ENCODE measurements around the gene IL18BP. TPM values are rescaled to one million over a fixed set of nuclear protein-coding genes. Genes with fewer than 3 reads are reported as not detected.
A peak's percentile ranks its signal among the peaks of the same experiment; 100 is the strongest.

IL18BP gene
- total RNA-seq, 1 experiment from 2014 or later, result 0.60 TPM

DNA sequence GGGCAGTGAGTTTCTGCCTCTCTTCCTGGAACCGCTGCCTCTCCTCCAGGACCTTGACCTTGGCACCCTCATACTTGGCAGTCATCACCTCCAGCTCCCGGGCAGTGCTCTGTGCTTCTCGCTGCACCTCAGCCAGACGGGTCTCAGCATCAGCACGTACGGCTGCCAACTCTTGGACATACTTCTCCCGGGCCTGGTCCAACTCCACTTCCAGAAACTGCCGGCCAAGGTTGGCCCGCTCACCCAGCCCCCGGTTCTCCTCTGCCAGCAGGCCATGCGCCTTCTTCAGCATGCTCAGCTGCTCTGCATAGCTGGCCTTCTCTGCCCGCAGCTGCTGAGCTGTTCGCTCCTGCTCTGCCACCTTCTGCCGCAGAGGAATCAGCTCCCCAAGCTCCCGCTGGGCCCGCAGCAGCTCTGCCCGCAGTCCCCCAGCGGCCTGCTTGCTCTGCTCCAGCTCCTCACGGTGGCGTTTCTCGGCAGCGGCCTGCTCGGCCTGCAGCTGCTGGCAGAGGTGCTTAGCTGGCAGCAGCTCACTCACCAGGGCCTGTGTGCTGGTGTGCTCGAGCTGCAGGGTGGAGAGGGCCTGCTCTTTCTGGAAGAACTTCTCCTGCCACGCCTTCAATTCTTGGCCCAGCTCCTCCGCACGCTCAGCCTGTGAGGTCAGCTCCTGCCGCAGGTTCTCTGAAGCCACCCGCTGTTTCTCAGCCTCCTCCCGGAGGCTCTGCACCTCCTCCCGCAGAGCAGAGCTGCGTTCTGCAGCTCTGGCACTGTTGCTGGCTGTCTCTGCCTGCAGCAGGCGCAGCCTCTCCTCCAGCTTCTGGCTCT, 14.4 kb downstream of the IL18BP start:
- no peak for DNase-seq (ENCODE audit: low spot score)

DNA sequence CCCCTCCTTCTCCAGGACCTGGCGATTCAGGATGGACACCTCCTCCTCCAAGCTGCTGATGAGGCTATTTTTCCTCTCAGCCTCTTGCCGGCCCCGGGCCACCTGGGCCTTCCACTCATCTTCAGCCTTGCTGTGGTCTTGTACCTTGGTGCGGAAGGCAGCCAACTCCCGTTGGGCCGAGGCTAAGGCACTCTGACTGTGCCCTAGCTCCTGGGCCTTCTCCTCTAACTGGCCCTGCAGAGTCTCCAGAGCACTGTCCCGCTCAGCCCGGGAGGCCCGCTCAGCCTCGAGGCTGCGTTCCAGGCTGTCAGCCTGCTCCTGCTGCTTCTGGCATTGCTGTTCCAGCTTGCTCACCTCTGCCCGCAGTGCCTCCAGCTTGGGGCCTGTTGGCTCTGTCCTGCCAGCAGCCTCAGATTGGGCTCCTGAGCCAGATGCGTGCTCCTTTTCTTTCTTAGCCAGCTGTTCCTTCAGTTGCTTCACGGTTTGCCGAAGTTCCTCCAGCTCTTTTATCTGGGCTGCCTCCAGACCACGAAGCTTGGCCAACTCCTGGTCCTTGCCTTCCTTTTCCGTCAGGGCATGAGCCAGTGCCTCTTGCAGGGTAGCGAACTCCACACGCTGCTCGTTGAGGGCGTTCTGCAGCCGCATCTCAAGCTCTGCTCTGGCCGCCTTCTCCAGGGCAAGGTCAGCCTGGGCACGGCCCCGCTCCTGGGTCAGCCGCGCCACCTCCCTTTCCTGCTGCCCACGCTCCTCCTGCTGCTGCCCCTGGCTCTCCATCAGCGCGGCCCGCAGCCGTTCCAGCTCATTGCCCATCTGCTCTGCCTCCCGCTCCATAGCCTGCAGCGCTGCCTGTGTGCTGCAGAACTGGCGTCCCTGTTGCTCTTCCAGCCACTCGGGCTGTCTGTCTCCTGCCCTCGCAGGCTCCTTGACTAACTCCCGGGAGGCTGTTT, 15.3 kb downstream of the IL18BP start:
- DNase-seq (ENCODE audit: low spot score), result no peak

DNA sequence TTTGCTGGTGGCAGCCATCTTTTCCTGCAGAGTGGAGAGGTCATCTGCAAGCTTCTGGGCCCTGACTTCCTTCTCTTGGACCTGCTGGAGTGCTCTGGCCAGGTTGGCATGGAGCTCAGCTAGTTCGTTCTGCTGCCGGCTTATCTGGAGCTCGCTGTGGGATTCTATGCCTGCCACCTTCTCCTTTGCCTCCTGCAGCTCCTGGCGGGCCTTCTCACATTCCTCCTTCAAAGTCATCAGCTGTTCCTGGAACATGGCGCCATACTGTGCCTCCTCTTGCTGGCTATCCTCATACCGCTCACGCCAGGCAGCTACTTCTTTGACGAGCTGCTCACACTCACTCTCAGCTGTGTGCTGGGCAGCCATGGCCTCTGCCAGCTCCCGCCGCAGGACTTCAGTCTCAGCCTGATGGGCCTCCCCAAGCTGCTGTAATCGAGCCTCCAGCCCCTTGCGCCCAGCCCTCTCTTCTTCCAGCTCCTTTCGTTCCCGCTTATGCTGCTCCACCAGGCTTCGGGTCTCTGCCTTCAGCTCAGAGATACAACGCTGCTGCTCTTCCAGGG, 16.1 kb downstream of the IL18BP start:
- DNase-seq (ENCODE audit: low spot score), result no peak

DNA sequence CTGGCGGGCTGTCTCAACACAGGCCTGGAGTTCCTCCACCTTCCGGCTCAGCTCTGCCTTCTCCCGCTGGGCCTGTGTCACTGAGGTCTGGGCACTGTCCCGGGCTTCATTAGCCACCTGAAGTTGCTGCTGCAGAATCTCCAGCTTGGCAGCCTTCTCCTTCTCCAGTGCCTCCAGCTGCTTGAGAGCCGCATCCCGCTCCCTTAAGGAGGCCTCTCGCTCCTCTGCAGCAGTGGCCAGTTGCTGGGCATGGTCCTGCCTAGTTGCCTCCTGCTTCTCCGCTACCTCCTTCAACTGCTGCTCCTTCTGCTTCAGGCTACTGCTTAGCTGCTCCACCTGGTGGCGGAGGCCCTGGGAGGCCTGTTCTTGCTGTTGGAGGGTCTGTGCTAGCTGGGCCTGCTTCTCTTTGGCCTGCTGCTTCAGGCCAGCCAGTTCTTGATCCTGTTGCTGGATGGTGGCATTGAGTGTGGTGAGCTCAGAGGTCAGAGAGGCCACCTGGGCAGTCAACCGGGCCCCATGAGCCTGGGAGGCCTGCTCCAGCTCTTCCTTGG, 16.9 kb downstream of the IL18BP start:
- no peak for DNase-seq (ENCODE audit: low spot score)

DNA sequence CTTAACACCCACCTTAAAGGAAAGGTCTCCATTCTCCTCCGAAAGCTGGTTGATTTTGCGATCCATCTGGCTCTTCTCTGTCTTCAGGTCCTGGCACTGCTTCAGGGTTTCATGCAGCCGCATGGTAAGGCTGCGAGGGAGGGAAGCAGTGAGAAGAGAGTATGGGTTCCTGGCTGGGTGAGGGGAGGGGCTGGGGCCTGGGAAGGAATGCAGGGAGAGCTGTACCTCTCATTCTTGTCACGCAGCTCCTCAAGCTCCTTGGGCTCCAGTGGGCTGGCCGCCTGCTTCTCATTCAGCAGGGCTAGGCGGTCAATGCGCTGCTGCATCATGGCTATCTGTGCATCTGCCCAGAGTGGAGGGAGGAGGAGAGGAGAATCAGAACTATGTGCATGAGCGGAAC, 19.5 kb downstream of the IL18BP start:
- no peak for DNase-seq (ENCODE audit: low spot score)

DNA sequence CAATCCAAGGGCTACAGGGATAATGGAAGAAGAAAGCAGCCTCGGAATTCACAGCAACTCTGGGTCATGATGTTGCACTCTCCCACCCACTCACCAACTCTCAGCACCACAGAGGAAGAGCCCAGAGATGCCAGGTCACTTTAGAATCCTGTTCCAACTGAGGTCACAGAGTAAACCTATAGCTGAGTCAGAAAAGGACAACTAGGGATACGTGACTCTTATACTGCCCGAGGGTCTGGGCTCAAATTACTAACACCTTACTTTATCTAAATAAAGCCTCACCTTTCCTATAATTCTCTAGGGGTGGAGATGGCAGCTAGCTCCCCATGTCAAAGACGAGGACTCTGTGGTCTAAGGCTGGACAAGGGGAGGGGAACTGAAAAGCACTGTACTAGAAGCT, 24.6 kb downstream of the IL18BP start:
- no peak for DNase-seq (ENCODE audit: low spot score)

DNA sequence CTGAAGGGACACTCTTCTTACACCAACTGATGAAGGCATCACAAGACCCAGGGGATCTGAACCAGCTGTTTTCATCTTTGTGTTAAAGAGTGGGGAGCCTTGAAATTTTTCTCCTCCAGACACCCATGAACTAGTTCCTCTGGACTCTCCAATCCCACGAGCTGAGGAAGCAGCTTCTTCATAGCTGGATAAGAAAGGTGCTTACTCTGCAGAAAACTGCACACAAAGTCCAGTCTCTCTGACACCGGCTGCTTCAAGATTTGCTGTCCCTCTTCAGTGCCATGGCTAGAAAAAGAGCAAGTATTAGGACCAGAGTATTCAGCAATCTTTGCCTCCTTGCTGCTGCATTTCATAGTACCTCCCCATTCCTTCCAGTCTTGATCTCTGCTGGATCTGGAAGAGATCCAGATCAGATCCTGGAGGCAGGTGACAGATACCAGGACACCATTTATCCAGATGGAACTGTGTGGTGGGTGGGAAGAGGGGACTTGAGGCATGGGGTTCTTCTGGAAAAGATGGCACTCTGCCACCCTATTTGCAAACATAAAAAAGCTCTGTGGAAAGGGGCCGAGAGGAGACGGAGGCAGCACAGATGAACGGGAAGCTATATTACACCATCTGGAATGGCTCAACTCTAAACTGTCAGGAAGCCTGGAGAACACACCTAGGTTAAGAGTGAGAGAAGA, 25.5 kb downstream of the IL18BP start:
- DNase-seq (ENCODE audit: low spot score), result no peak

DNA sequence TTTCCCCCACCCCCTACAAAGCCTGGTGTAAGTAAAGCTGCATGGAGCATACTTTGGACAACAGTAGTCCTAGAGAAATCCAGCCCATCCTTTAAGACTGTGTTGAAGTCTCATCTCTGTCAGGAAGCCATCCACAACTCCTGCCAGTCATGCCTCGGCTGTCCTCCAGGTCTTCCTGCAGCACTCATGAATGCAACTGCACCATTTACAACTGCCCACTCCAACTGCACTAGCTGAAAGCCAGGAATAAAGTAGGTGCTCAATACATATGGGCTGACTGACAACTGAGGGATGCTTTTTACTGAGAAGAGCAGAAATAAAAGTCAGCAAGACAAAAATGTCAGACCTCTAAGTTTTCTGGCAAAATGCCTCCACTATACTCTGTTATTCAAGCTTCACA, 27.4 kb downstream of the IL18BP start:
- DNase-seq (ENCODE audit: low spot score), result no peak

DNA sequence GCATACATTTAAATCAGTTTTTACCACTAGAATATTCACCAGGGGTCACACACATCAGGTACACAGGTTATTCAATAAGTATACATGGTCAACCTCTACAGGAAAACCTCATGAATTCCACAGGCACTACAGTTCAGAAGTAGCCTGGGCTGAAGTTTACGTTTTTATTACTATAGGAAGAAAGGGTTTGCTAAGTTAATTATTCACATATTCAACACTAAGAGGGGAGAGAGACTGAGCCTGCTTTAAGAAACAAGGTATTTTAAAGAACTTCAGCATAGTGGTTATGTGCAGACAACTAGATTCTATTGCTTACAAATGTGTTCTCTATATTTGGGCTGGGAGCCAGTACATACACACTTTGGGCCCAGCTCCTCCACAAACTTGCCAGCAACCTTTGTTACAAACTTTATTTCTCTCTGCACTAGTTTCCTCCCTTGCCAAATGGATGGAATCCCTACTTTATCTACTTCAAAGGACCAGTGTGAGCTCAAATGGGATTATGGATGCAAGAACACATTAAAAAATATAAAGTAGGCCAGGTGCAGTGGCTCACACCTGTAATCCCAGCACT, 31.9 kb downstream of the IL18BP start:
- DNase-seq (ENCODE audit: low spot score), result no peak

DNA sequence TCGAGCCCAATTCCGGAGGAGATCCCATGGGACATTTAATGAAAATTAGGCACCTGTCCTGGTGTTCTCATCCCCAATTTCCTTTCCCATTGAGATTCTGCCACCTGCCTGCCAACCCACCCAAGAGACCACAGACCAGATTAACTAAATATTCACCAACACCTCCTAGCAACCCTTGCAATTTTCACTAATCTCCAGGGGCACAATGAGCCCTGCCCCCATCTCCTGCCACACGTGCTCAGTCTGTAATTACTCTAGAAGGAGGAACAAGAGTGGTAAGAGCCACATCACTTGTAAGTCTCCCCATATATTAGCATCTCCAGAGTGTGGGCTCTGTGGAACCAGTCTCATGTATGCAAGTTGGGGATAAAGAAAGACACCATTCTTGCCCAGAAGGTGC, 38.0 kb downstream of the IL18BP start:
- no peak for DNase-seq (ENCODE audit: low spot score)

DNA sequence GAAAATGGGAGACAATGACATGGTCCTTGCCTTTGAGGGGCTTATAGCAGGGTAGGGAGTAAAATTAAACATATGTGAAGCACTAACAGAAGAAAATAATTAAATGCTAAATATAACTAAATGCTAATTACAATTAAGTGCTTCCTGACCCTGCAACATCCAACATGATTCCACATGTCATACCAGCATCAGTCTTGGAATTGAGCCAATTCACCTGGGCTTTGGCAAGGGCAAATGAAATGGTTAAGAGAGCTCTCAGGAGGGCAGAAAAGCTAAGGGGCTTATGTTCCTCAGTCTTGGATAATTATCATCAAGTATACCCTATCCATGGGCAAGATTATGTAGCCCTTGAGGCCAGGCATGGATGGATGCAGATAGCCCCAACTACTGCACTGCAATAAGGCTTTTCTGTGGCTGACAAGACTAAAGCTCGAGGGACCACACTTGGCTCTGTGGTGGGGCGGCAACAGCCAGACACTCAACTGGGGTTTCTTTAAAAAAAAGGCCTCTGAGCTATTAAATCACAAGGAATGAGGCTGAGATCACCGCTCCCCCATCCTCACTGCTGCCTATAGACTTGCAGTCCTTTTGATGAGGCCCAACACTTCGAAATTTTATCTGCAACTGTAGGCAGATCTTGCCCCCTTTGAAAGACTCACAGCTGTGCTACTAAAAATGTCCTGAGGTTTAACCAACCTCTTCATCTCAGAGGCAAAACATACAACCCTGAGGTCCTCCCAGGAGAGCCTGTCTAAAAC, 39.0 kb downstream of the IL18BP start:
- DNase-seq (ENCODE audit: low spot score), result no peak

DNA sequence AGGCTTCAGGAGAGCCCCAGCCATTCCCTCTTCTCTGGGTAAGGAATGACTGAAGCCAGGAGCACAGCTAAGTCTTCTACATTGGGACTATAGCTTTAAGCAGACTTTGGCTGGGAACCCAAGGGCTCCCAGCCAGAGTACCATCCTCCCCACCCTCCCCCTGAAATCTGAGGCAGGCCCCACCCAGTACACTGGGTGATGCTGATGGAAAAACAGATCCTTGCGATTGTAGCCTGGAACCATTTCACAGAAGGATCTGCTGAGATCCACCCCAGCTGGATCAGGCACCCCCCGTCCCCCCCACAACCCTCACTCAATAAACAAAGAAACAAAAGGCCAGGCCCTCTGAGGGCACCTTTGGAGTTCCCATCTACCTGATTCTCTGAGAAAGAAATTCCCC, 39.8 kb downstream of the IL18BP start:
- DNase-seq (ENCODE audit: low spot score), result no peak

DNA sequence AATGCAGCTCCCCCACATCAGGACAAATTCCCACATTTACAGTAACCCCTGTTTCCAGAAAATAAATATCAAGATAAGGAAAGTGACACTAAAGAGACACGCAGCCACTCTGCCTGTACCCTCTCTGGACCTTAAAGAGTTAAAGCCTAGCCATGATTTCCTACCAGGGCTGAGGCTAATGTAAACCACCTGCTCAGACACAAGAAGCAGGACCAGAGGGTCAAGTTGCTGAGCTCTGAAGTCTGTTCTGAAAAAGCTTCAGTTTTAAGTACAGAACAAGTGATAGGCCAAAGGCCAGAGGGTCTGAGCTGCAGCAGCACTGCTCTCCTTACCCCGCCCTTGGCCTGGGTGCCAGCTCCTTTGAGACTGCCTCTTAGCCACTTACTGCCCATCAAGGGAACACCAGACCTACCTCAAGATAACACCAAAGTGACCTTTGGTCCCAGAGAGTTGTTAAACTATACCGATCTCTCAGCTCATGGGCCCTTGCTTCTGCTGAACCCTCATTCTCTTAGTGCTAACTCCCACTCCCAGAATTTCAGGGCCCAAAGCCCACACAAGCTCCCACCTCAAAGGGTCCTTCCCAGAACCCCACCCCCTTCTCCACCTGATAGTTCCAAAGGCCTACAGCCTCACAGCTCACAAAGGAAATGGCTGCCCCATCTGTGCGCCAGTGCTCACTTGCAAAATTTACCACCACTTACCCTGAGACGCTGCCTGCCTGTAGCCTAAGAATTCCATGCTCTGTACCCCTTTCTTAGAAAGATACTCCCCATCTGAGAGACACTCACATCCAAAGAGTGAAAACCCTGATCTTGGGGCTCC, 40.5 kb downstream of the IL18BP start:
- DNase-seq (ENCODE audit: low spot score), result no peak

DNA sequence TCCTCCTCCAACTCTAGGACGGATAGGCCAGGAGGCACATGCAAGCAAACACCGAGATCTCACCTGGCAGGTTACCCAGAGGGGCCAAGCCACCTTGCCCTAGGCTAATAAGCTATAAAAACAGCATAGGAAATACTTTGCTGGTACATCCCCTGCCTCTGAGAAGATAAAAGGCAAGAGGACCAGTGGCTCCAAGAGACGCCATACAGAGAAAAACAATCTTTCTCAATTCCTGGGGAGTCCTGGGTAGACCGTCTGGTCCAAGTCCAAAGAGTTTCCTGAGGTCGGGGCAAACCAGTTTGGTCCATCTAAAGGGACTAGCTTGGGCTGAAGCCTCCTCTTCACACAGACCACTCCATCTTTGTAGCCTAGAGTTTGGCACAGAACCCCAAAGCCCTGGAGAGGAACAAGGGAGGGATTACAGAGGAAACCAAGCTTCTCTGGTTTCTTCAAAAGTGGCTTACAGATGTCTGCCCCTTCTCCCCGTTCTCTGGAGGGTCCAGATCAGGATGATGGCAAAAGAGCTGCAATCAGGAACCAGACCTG, 41.2 kb downstream of the IL18BP start:
- no peak for DNase-seq (ENCODE audit: low spot score)

DNA sequence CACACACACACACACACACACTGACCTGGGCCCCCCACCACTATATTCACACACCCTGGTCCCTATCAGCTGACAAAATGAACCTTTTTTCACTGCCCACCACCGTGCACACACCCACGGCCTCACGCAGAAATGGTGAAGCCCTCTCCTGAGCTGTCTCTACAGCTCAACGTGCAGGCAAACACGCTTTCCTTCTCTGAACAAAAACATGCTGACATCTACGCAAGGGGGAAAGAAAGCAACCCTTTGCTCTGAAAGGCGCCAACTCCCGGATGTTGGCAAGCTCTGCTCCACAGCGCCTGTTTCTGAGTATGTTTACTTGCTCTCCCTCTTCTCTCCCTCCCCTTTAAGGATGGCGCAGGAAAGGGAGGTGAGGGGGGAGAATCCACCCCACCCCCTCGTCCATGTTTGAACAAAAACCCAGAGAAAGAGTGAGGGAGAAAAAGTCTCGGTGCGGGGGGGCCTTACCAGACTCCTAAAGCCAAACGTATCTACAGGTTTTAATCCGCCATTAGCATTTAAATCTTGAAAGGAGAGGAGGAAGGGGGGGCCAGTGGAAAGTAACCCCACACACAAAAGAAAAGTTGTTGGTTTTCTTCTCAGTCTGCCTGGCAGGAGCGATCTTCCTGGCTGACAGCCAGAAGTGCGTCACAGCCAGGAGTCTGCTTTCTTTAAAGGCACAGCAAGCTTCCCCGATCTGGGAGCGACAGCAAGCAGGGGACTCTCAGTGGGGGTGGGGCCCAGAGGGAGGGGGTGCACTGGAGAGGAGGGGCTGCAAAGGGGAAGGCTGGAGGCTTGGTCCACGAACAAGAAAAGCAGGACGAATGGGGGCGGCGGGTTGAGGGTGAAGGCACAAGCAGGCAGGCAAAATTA, 42.0 kb downstream of the IL18BP start:
- DNase-seq (ENCODE audit: low spot score), result peak; percentile 94

DNA sequence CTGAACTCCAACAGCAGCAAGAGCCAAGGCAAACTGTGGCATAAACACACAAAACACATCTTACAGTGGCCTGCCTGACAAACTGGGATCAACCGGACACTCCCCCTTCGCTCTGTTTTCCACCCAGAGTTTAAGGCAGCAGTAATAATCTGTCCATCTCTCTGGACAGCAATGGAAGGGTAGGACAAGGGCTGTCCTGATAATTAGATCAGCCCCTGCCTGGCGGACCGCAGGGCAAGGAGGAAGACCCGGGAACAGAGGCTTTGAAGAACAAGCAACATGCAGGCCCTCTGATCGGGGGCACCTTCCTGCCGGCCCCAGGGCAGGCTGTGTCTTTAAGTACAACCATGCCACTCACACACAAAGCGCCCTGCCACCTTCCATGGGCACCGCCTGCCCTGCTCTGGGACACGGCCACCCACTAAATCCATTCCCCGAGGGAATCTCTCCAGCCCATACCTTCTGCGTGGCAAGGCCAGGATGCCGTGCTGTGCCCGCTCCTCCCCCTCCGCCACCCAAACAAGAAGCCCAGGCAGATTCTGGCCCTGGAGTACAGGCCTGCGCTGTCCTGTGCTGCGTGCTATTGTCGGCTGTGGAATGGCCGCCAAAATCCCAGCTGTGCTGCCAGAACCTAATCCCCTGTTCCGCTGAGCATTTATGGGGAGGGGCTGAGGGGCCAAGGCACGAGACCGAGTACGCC, 42.8 kb downstream of the IL18BP start:
- DNase-seq (ENCODE audit: low spot score), result peak; percentile 72

DNA sequence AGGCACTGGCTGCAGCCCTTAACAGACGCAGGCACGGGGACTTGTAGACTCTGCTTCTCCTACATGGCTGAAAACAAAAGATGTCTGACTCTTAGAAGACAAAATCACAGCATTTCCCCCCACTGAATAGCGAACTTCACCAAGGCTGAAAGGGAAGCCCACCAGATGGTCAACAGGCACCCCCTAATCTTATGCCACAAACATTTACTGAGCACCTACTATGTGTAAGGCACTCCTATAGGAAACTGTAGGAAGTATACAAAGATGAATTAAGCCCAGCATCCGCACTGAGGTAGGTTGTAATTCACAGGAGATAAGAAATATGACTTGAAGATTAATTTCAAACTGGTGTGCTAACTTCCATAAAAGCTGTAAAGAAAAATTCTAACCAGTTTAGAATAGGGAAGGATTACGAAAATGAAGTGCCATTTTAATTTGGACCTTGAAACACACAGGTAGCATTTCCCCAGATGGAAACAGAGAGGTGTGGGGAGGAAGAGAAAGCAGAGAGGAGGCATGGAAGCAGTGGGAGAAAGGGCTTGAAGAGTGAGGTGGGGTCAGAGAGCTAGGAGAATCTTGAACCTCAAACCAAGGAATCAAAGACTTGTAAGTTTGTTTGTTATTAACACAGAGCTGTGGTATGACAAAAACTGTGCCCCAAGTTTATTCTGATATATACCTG, 43.5 kb downstream of the IL18BP start:
- no peak for DNase-seq (ENCODE audit: low spot score)
